ENCODE measurements around the gene RXRA. TPM values are rescaled to one million over a fixed set of nuclear protein-coding genes. Genes with fewer than 3 reads are reported as not detected.

Gene RXRA
- total and polyA plus RNA-seq, 2 of the 13 experiments (the other 11 are each of a cell fraction or from before 2014, with no cell fraction given) = 18.9 to 29.2 TPM

GRCh38 chr9:134328841-134329575 lies 2.8 kb downstream of the RXRA start (continued):
- TF ChIP-seq FOXA1 (IDR thresholded peaks at IDR 0.05) (peak; percentile 19; the same call in 1 of the 2 replicates), FOXA1 (CRISPR knock-in tag; IDR thresholded peaks at IDR 0.05) (peak; percentile 61), NONO (IDR thresholded peaks at IDR 0.05) (no peak), NONO (CRISPR knock-in tag; conservative IDR thresholded peaks at IDR 0.05) (peak; percentile 71), MED8 (CRISPR knock-in tag; IDR thresholded peaks at IDR 0.05; ENCODE audit: insufficient replicate concordance) (peak; percentile 9), ZNF124 (CRISPR knock-in tag; IDR thresholded peaks at IDR 0.05) (no peak), ZNF44 (CRISPR knock-in tag; IDR thresholded peaks at IDR 0.05) (no peak), ZNF788 (CRISPR knock-in tag; IDR thresholded peaks at IDR 0.05; ENCODE audit: borderline replicate concordance) (peak; percentile 59; the same call in 1 of the 2 replicates), ZNF224 (CRISPR knock-in tag; IDR thresholded peaks at IDR 0.05) (peak; percentile 14; the same call in 1 of the 2 replicates), SALL2 (CRISPR knock-in tag; IDR thresholded peaks at IDR 0.05) (no peak; the same call in 1 of the 2 replicates), THAP11 (CRISPR knock-in tag; IDR thresholded peaks at IDR 0.05) (0 out of 2 replicates have a peak, but pooled peaks have one; percentile 21), MTA1 (CRISPR knock-in tag; IDR thresholded peaks at IDR 0.05; ENCODE audit: borderline replicate concordance) (no peak; the same call in 1 of the 2 replicates), ZNF782 (CRISPR knock-in tag; IDR thresholded peaks at IDR 0.05; ENCODE audit: borderline replicate concordance) (no peak), CENPT (CRISPR knock-in tag; IDR thresholded peaks at IDR 0.05; ENCODE audit: low read depth) (no peak), HOMEZ (CRISPR knock-in tag; IDR thresholded peaks at IDR 0.05; ENCODE audit: low read depth) (0 out of 2 replicates have a peak, but pooled peaks have one; percentile 6), ZNF569 (CRISPR knock-in tag; IDR thresholded peaks at IDR 0.05; ENCODE audit: borderline replicate concordance) (no peak), FOXK1 (CRISPR knock-in tag; IDR thresholded peaks at IDR 0.05; ENCODE audit: borderline replicate concordance, low read depth) (no peak), CERS6 (CRISPR knock-in tag; IDR thresholded peaks at IDR 0.05) (no peak), TAF15 (IDR thresholded peaks at IDR 0.05; ENCODE audit: low read depth, low read length, poor library complexity, severe bottlenecking) (no peak), SNRNP70 (IDR thresholded peaks at IDR 0.05; ENCODE audit: low read depth, low read length) (no peak), GTF2F1 (IDR thresholded peaks at IDR 0.05; ENCODE audit: low read length) (no peak), ZNF704 (CRISPR knock-in tag; IDR thresholded peaks at IDR 0.05; ENCODE audit: borderline replicate concordance) (peak; percentile 84; the same call in 1 of the 2 replicates), ZNF879 (CRISPR knock-in tag; IDR thresholded peaks at IDR 0.05) (no peak; the same call in 1 of the 2 replicates), ZNF615 (CRISPR knock-in tag; IDR thresholded peaks at IDR 0.05; ENCODE audit: borderline replicate concordance) (no peak; the same call in 1 of the 2 replicates), STAG1 (CRISPR knock-in tag; IDR thresholded peaks at IDR 0.05) (no peak), PRMT3 (CRISPR knock-in tag; IDR thresholded peaks at IDR 0.05; ENCODE audit: borderline replicate concordance, low read depth) (no peak; the same call in 1 of the 2 replicates)
